SK-N-SH treated with all-trans-retinoic acid at 6 μM for 48 hours (cell line): Measurements from ENCODE around the gene DYNC1I1.

Source experiments
- ARNTL ChIP-seq: fragments of 450-650 bp; formaldehyde crosslinking; IDR thresholded peaks from 2 replicates; pipeline ENCODE4 v1.5.0; 2020; ENCODE audit warnings: low read depth, mild to moderate bottlenecking, moderate library complexity, borderline replicate concordance
- GLIS3 ChIP-seq: fragments of 250-450 bp; sonication (Bioruptor Pico); IDR thresholded peaks from 2 replicates; pipeline ENCODE4 v1.5.0; 2020; ENCODE audit warnings: mild to moderate bottlenecking, moderate library complexity
- ISL1 ChIP-seq: fragments of 250-450 bp; sonication (Bioruptor Pico); IDR thresholded peaks from 2 replicates; pipeline ENCODE4 v2.1.2; 2022; ENCODE audit warnings: mild to moderate bottlenecking, moderate library complexity
- PPARA ChIP-seq: fragments of 250-450 bp; sonication (Bioruptor Pico); IDR thresholded peaks from 2 replicates; pipeline ENCODE4 v1.5.0; 2020; ENCODE audit warnings: mild to moderate bottlenecking, borderline replicate concordance
- RARB ChIP-seq: fragments of 250-450 bp; sonication (Bioruptor Pico); IDR thresholded peaks from 2 replicates; pipeline ENCODE4 v1.8.0; 2021; ENCODE audit warnings: mild to moderate bottlenecking, moderate library complexity
- TCF4 ChIP-seq: fragments of 250-450 bp; sonication (Bioruptor Pico); IDR thresholded peaks from 2 replicates; pipeline ENCODE4 v1.8.0; 2021; ENCODE audit warnings: mild to moderate bottlenecking, moderate library complexity, borderline replicate concordance
- TOX ChIP-seq: fragments of 250-450 bp; sonication (Bioruptor Pico); IDR thresholded peaks from 2 replicates; pipeline ENCODE4 v1.8.0; 2021; ENCODE audit warnings: mild to moderate bottlenecking, moderate library complexity, borderline replicate concordance
- ZC3H10 ChIP-seq: fragments of 250-450 bp; sonication (Bioruptor Pico); IDR thresholded peaks from 2 replicates; pipeline ENCODE4 v1.5.1; 2021; ENCODE audit warnings: mild to moderate bottlenecking, moderate library complexity
- ZFP3 ChIP-seq: fragments of 250-450 bp; sonication (Bioruptor Pico); IDR thresholded peaks from 2 replicates; pipeline ENCODE4 v1.5.0; 2020; ENCODE audit warnings: mild to moderate bottlenecking, moderate library complexity
- ZFP30 ChIP-seq: fragments of 450-650 bp; formaldehyde crosslinking; IDR thresholded peaks from 2 replicates; pipeline ENCODE4 v1.5.0; 2022; ENCODE audit warnings: mild to moderate bottlenecking, moderate library complexity
- TF ChIP-seq, protein P1 (sequence below): fragments of 250-450 bp; sonication (Bioruptor Pico); IDR thresholded peaks from 2 replicates; pipeline ENCODE4 v1.8.0; 2020; ENCODE audit warnings: mild to moderate bottlenecking, moderate library complexity, borderline replicate concordance

DNA sequence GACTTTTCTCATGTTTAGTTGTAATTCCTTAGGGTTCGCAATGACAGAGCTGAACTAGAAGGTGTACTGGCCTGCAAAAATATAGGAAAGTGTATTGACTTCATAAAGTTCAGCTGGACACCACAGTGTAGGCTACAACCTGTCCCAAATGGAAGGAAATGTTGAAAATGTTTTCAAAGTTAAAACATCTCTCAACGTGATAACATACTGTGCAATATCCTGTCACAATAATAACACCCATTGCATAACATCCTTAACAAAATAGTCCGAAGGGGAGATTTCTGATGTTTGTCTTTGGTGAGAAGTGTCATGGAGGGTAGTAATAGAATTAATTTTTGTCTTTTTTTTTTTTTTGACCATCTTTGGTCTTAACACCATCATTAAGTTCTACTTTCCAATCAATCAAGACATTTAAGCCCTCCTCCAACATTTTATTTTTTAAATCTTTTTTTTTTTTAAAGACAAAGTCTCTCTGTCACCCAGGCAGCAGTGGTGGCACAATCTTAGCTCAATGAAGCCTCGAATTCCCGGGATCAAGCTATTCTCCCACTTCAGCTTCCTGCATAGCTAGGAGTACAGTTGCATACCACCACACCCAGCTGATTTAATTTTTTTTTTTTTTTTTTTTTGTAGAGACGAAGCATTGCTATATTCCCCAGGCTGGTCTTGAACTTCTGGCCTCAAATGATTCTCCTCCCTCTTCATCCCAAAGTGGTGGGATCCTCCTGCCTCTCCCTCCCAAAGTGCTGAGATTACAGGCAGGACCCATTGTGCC is 45.7 kb downstream of the DYNC1I1 start:
- TF ChIP-seq GLIS3 (CRISPR knock-in tag) = no peak
- TF ChIP-seq PPARA = no peak
- TF ChIP-seq ZFP3 = no peak
- no peak for TF ChIP-seq TOX
- TF ChIP-seq, protein P1, sequence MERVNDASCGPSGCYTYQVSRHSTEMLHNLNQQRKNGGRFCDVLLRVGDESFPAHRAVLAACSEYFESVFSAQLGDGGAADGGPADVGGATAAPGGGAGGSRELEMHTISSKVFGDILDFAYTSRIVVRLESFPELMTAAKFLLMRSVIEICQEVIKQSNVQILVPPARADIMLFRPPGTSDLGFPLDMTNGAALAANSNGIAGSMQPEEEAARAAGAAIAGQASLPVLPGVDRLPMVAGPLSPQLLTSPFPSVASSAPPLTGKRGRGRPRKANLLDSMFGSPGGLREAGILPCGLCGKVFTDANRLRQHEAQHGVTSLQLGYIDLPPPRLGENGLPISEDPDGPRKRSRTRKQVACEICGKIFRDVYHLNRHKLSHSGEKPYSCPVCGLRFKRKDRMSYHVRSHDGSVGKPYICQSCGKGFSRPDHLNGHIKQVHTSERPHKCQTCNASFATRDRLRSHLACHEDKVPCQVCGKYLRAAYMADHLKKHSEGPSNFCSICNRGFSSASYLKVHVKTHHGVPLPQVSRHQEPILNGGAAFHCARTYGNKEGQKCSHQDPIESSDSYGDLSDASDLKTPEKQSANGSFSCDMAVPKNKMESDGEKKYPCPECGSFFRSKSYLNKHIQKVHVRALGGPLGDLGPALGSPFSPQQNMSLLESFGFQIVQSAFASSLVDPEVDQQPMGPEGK (CRISPR knock-in tag) = no peak
- TF ChIP-seq RARB = no peak
- no peak for TF ChIP-seq ZFP30
- TF ChIP-seq ARNTL (CRISPR knock-in tag) = no peak
- no peak for TF ChIP-seq ISL1
- no peak for TF ChIP-seq ZC3H10
- no peak for TF ChIP-seq TCF4 (CRISPR knock-in tag)
